22Rv1 (cell line): ENCODE results near the gene CNTNAP2.

ENCODE experiments used
- CTCF ChIP-seq: fragments of 450-650 bp; IDR thresholded peaks from 2 replicates; pipeline ENCODE4 v1.5.1; 2017; ENCODE audit warnings: mild to moderate bottlenecking
- ZFX ChIP-seq: fragments of 450-650 bp; IDR thresholded peaks from 2 replicates; pipeline ENCODE4 v1.6.1; 2017; ENCODE audit warnings: antibody characterized with exemption, borderline replicate concordance

GRCh38 chr7:148144827-148145226, 2028.2 kb downstream of the CNTNAP2 start:
- TF ChIP-seq CTCF (no peak), ZFX (no peak)
